Measurements from ENCODE around the gene WNK3.

GRCh38 chrX:54294306-54294705, 63.5 kb downstream of the WNK3 start:
- TF ChIP-seq CTCF (IDR thresholded peaks at IDR 0.05) (no peak), POLR2A (IDR thresholded peaks at IDR 0.05) (no peak)

Measured in adrenal gland (tissue), 5 donors.